Smooth muscle cell (in vitro differentiated cells): ENCODE data around the gene CCDC18. TPM values are rescaled to one million over a fixed set of nuclear protein-coding genes. Genes with fewer than 3 reads are reported as not detected.

Experiments used
- DNase-seq: peaks from one replicate; lab custom pipeline; 2025; ENCODE audit not compliant: unreplicated experiment; lab: John Stamatoyannopoulos, UW
- H2AFZ ChIP-seq: fragments of 200-600 bp; sonication (generic); 2 replicates; pipeline ENCODE4 v1.6.0; 2016; ENCODE audit warnings: antibody characterized with exemption, low read depth, mild to moderate bottlenecking
- H3F3A ChIP-seq: fragments of 200-600 bp; sonication (generic); 2 replicates; pipeline ENCODE4 v1.6.0; 2017; ENCODE audit warnings: antibody characterized with exemption, low read depth
- H3K27ac ChIP-seq: fragments of 200-600 bp; sonication (generic); 2 replicates; pipeline ENCODE4 v1.5.1; 2016; ENCODE audit warnings: low read depth, mild to moderate bottlenecking
- H3K27me3 ChIP-seq: fragments of 200-600 bp; sonication (generic); 2 replicates; pipeline ENCODE4 v1.6.1; 2016; ENCODE audit warnings: low read depth, mild to moderate bottlenecking
- H3K36me3 ChIP-seq: fragments of 200-600 bp; sonication (generic); 2 replicates; pipeline ENCODE4 v1.5.1; 2016; ENCODE audit warnings: low read depth
- H3K4me1 ChIP-seq: fragments of 200-600 bp; sonication (generic); 2 replicates; pipeline ENCODE4 v1.5.1; 2016; ENCODE audit warnings: low read depth
- H3K4me2 ChIP-seq: fragments of 200-600 bp; sonication (generic); 2 replicates; pipeline ENCODE4 v1.6.0; 2016; ENCODE audit warnings: mild to moderate bottlenecking
- H3K4me3 ChIP-seq: fragments of 200-600 bp; sonication (generic); 2 replicates; pipeline ENCODE4 v1.5.1; 2016; ENCODE audit warnings: mild to moderate bottlenecking
- H3K79me2 ChIP-seq: fragments of 200-600 bp; sonication (generic); 2 replicates; pipeline ENCODE4 v1.6.0; 2016; ENCODE audit warnings: low read depth, mild to moderate bottlenecking
- H3K9ac ChIP-seq: fragments of 200-600 bp; sonication (generic); 2 replicates; pipeline ENCODE4 v1.6.0; 2016; ENCODE audit warnings: low read depth
- H3K9me3 ChIP-seq: fragments of 200-600 bp; sonication (generic); replicated peaks from 2 replicates; pipeline ENCODE4 v1.5.1; 2016; ENCODE audit warnings: low read depth
- H4K20me1 ChIP-seq: fragments of 200-600 bp; sonication (generic); 2 replicates; pipeline ENCODE4 v1.6.0; 2016; ENCODE audit warnings: low read depth
- WGBS: methylation state at CpG from one replicate; pipeline ENCODE4 v1.1.7; 2016; ENCODE audit warnings: low lambda C conversion rate; 5-methylcytosine and 5-hydroxymethylcytosine counted together
- polyA plus RNA-seq: library from polyadenylated mRNA; unstranded; fragments of >200 nt; fragmentation: Nextera tagmentation; extraction: Ambion mirVana; gene quantifications from 2 replicates; pipeline ENCODE4 v1.2.1, GENCODE V29; 2016
- total RNA-seq: library from RNA; depleted of rRNA; stranded (reverse); fragments of >200 nt; gene quantifications from 2 replicates; pipeline ENCODE4 v1.2.3, GENCODE V29; 2014
- TF ChIP-seq, protein P1 (sequence below): fragments of 200-600 bp; sonication (generic); IDR thresholded peaks from 2 replicates; pipeline ENCODE4 v1.5.1; 2017; ENCODE audit warnings: borderline replicate concordance, mild to moderate bottlenecking, antibody characterized with exemption; ENCODE audit not compliant: insufficient read depth, poor library complexity, severe bottlenecking

The CCDC18 gene
- total and polyA plus RNA-seq, 2 experiments from 2014 or later = 2.0 to 2.8 TPM

DNA sequence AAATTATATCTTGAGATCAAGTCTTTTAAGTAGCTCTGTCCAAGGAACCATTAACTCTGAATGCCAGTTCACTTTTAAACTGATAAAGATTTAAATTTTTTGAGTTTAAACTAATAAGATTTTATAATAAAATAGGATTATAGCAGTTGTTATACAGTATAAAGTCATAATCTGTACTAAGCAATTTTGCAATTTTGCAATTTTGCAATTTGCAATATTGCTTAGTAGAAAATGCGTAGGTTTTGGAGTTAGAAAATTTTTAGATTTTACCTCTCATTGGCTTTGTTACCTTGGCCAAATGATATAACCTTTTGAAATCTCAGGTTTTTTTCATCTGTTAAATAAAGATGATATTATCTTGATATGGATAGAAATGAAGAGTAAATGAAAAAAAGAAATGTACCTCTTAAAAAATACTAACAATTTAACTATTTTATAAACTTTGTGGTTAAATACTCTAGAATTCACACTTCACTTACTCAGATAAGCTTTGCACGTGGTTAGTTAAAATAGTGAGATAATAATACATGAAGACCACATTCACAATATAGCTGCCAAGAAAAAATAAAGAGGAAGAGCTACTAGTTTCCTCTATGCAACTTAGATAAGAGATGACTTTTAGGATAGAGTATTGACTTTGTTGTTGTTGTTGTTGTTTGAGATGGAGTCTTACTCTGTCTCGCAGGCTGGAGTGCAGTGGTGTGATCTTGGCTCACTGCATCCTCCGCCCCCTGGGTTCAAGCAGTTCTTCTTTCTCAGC is 13.9 kb downstream of the CCDC18 start:
- 99% methylated on average over 4 of the region's 4 CpGs for WGBS
- H3K9me3 ChIP-seq = no peaks in the 10 kb centered on the region
- H3K4me2 ChIP-seq = no peak overlapping the region
- no peak overlapping the region for H3K9ac ChIP-seq
- no peaks in the 10 kb centered on the region for H3K79me2 ChIP-seq
- H3K4me1 ChIP-seq = no peaks in the 10 kb centered on the region
- no peak overlapping the region for H2AFZ ChIP-seq
- no peak overlapping the region for H3K4me3 ChIP-seq
- TF ChIP-seq, protein P1, sequence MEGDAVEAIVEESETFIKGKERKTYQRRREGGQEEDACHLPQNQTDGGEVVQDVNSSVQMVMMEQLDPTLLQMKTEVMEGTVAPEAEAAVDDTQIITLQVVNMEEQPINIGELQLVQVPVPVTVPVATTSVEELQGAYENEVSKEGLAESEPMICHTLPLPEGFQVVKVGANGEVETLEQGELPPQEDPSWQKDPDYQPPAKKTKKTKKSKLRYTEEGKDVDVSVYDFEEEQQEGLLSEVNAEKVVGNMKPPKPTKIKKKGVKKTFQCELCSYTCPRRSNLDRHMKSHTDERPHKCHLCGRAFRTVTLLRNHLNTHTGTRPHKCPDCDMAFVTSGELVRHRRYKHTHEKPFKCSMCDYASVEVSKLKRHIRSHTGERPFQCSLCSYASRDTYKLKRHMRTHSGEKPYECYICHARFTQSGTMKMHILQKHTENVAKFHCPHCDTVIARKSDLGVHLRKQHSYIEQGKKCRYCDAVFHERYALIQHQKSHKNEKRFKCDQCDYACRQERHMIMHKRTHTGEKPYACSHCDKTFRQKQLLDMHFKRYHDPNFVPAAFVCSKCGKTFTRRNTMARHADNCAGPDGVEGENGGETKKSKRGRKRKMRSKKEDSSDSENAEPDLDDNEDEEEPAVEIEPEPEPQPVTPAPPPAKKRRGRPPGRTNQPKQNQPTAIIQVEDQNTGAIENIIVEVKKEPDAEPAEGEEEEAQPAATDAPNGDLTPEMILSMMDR = no peak
- no peak overlapping the region for H3K27ac ChIP-seq
- no peaks in the 10 kb centered on the region for H4K20me1 ChIP-seq
- H3K36me3 ChIP-seq = no peaks in the 10 kb centered on the region
- no peaks in the 10 kb centered on the region for H3K27me3 ChIP-seq
- H3F3A ChIP-seq = no peaks in the 10 kb centered on the region
- DNase-seq = no peak

DNA sequence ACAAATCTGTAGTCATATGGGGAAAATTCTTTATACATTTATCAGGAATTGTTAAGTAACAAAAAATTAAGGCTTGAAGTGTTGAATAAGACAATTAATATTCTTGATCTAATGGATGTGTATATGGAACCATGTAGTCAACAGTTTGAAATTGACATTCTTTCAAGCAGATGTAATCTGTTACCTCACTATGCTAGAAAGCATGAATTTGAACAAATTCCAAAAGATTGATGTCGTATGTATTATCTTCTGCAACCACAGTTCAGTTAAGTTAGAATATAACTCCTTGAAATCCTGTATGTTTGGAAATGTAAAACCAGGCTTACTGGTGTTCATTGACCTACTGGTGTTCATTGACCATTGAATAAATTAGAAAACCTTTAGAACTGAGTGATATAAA is 16.1 kb downstream of the CCDC18 start:
- TF ChIP-seq, protein P1 = no peak
- WGBS = 83% methylated on average over 1 of the region's 1 CpG
- DNase-seq = no peak

DNA sequence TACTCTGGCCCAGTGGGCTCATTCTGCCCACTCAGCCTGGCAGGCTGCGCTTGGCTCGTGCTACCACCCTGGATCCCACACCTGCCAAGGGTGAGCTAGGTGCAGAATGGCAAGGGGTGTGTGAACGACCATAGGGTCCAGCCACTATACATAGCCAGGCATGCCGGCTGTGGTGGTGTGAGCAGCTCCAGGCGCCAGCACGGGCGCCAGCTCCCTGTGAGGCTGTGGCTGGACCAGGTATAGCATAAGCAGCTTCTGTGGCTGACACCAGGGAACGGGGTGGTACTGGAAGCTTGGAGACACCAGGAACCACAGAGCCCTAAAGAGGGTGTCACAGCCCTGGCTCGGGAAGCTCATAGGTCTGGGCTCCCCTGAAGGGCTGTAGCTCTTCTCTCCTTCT is 18.6 kb downstream of the CCDC18 start:
- WGBS = 98% methylated on average over 9 of the region's 9 CpGs
- H3K4me3 ChIP-seq = no peak overlapping the region
- no peak overlapping the region for H2AFZ ChIP-seq
- no peaks in the 10 kb centered on the region for H3K27me3 ChIP-seq
- DNase-seq = no peak
- TF ChIP-seq, protein P1 = no peak
- H3K9me3 ChIP-seq = no peaks in the 10 kb centered on the region
- H3K27ac ChIP-seq = no peak overlapping the region
- no peak overlapping the region for H3K9ac ChIP-seq
- peaks cover 4% of the 10 kb centered on the region for H3K36me3 ChIP-seq
- H3F3A ChIP-seq = no peaks in the 10 kb centered on the region
- H3K4me1 ChIP-seq = no peaks in the 10 kb centered on the region
- H4K20me1 ChIP-seq = no peaks in the 10 kb centered on the region
- no peaks in the 10 kb centered on the region for H3K79me2 ChIP-seq
- H3K4me2 ChIP-seq = no peak overlapping the region

More for the DNA sequence above, 16.1 kb downstream of the CCDC18 start:
- no peaks in the 10 kb centered on the region for H3K36me3 ChIP-seq
- no peak overlapping the region for H2AFZ ChIP-seq
- H3F3A ChIP-seq = no peaks in the 10 kb centered on the region
- no peaks in the 10 kb centered on the region for H3K79me2 ChIP-seq
- H3K9ac ChIP-seq = no peak overlapping the region
- no peak overlapping the region for H3K4me2 ChIP-seq
- H4K20me1 ChIP-seq = no peaks in the 10 kb centered on the region
- no peak overlapping the region for H3K4me3 ChIP-seq
- no peaks in the 10 kb centered on the region for H3K9me3 ChIP-seq
- H3K27ac ChIP-seq = no peak overlapping the region
- H3K27me3 ChIP-seq = no peaks in the 10 kb centered on the region
- H3K4me1 ChIP-seq = no peaks in the 10 kb centered on the region
